GM23338 (cell line): ENCODE results near the gene RAMP1. TPM values are rescaled to one million over a fixed set of nuclear protein-coding genes. Genes with fewer than 3 reads are reported as not detected.

ENCODE experiments used
- ATAC-seq: fragments of 200-7000 bp; cut with Tn5 transposase; 3 replicates; pipeline ENCODE4 v1.9.1; 2020
- DNase-seq: peaks from one replicate; pipeline ENCODE4 v3.0.0-alpha.2; 2015; ENCODE audit warnings: low spot score
- H2AFZ ChIP-seq: fragments of 200-600 bp; sonication (generic); 2 replicates; pipeline ENCODE4 v1.8.0; 2016; ENCODE audit warnings: antibody characterized with exemption, mild to moderate bottlenecking, moderate library complexity
- H3F3A ChIP-seq: fragments of 200-600 bp; sonication (generic); replicated peaks from 2 replicates; pipeline ENCODE4 v1.8.0; 2017; ENCODE audit warnings: antibody characterized with exemption, mixed run types, low read depth
- H3K27ac ChIP-seq: fragments of 200-600 bp; sonication (generic); 2 replicates; pipeline ENCODE4 v1.6.1; 2016; ENCODE audit warnings: low read depth
- H3K27me3 ChIP-seq: fragments of 200-600 bp; sonication (generic); 2 replicates; pipeline ENCODE4 v1.8.0; 2016; ENCODE audit warnings: mild to moderate bottlenecking, mixed run types, moderate library complexity; ENCODE audit not compliant: insufficient read depth
- H3K36me3 ChIP-seq: fragments of 200-600 bp; sonication (generic); 2 replicates; pipeline ENCODE4 v1.8.0; 2016; ENCODE audit warnings: mild to moderate bottlenecking; ENCODE audit not compliant: insufficient read depth
- H3K4me1 ChIP-seq: fragments of 200-600 bp; sonication (generic); 2 replicates; pipeline ENCODE4 v1.8.0; 2016; ENCODE audit warnings: mild to moderate bottlenecking, moderate library complexity; ENCODE audit not compliant: insufficient read depth
- H3K4me2 ChIP-seq: fragments of 200-600 bp; sonication (generic); 2 replicates; pipeline ENCODE4 v1.7.1; 2017; ENCODE audit warnings: mixed run types
- H3K4me3 ChIP-seq: fragments of 200-600 bp; sonication (generic); 2 replicates; pipeline ENCODE4 v1.6.1; 2016; ENCODE audit warnings: mixed run types
- H3K79me2 ChIP-seq: fragments of 200-600 bp; sonication (generic); replicated peaks from 2 replicates; pipeline ENCODE4 v1.8.0; 2017; ENCODE audit warnings: mild to moderate bottlenecking; ENCODE audit not compliant: insufficient read depth
- H3K9me2 ChIP-seq: fragments of 200-600 bp; sonication (generic); 2 replicates; pipeline ENCODE4 v1.8.0; 2017; ENCODE audit not compliant: insufficient read depth
- H4K20me1 ChIP-seq: fragments of 200-600 bp; sonication (generic); replicated peaks from 2 replicates; pipeline ENCODE4 v1.8.0; 2017; ENCODE audit warnings: mild to moderate bottlenecking; ENCODE audit not compliant: insufficient read depth
- H3K27ac Mint-ChIP-seq: 2 replicates; pipeline ENCODE4 v1.8.0; 2020; ENCODE audit warnings: inconsistent platforms, mild to moderate bottlenecking, moderate library complexity, mixed read lengths
- H3K27me3 Mint-ChIP-seq: 3 replicates; pipeline ENCODE4 v1.8.0; 2022; ENCODE audit warnings: low read depth, mild to moderate bottlenecking, moderate library complexity, mixed read lengths, inconsistent platforms; ENCODE audit not compliant: insufficient read depth, poor library complexity
- H3K36me3 Mint-ChIP-seq: 3 replicates; pipeline ENCODE4 v1.8.0; 2021; ENCODE audit warnings: low read depth, mild to moderate bottlenecking, inconsistent platforms, moderate library complexity, mixed read lengths
- H3K4me1 Mint-ChIP-seq: 3 replicates; pipeline ENCODE4 v1.8.0; 2020; ENCODE audit warnings: mild to moderate bottlenecking, inconsistent platforms, mixed read lengths
- H3K4me3 Mint-ChIP-seq: 3 replicates; pipeline ENCODE4 v1.8.0; 2021; ENCODE audit warnings: moderate library complexity, mild to moderate bottlenecking, inconsistent platforms, mixed read lengths
- H3K9me3 Mint-ChIP-seq: 3 replicates; pipeline ENCODE4 v1.8.0; 2020; ENCODE audit warnings: moderate library complexity, mild to moderate bottlenecking, inconsistent platforms, mixed read lengths
- CREB1 ChIP-seq: fragments of 250-450 bp; sonication (Bioruptor Pico); IDR thresholded peaks from 2 replicates; pipeline ENCODE4 v1.5.0; 2020; ENCODE audit warnings: low read depth, mild to moderate bottlenecking, moderate library complexity
- CTCF ChIP-seq, 2 experiments: fragments of 200-600 bp in 1 of 2; sonication (generic) in 1 of 2; conservative IDR thresholded peaks; 2 replicates each; pipeline versions ENCODE4 v1.5.1 to v1.6.1; 2016 to 2017; ENCODE audit warnings: antibody characterized with exemption in 2 of 2, low read depth in 2 of 2, mild to moderate bottlenecking in 2 of 2, moderate library complexity in 1 of 2
- EZH2 ChIP-seq: fragments of 200-600 bp; sonication (generic); IDR thresholded peaks from one replicate; pipeline ENCODE4 v1.8.0; 2017; ENCODE audit warnings: antibody characterized with exemption, mild to moderate bottlenecking, low read depth; ENCODE audit not compliant: unreplicated experiment
- JUNB ChIP-seq: IDR thresholded peaks from one replicate; pipeline ENCODE4 v1.6.1; 2016; ENCODE audit warnings: antibody characterized with exemption; ENCODE audit not compliant: unreplicated experiment
- NANOG ChIP-seq: IDR thresholded peaks from 2 replicates; pipeline ENCODE4 v1.6.1; 2016; ENCODE audit warnings: antibody characterized with exemption, borderline replicate concordance
- POLR2AphosphoS5 ChIP-seq: IDR thresholded peaks from 2 replicates; pipeline ENCODE4 v1.6.1; 2016; ENCODE audit warnings: antibody characterized with exemption, low read depth
- REST ChIP-seq: IDR thresholded peaks from one replicate; pipeline ENCODE4 v1.6.1; 2018; ENCODE audit warnings: antibody characterized with exemption; ENCODE audit not compliant: unreplicated experiment
- STAT1 ChIP-seq: IDR thresholded peaks from one replicate; pipeline ENCODE4 v1.6.1; 2016; ENCODE audit warnings: antibody characterized with exemption; ENCODE audit not compliant: unreplicated experiment
- ZNF114 ChIP-seq: fragments of 250-450 bp; sonication (Bioruptor Pico); IDR thresholded peaks from 2 replicates; pipeline ENCODE4 v1.5.0; 2020; ENCODE audit warnings: mild to moderate bottlenecking, moderate library complexity
- ZNF331 ChIP-seq: fragments of 250-450 bp; sonication (Bioruptor Pico); IDR thresholded peaks from 2 replicates; pipeline ENCODE4 v1.5.0; 2020; ENCODE audit warnings: low read depth, mild to moderate bottlenecking, moderate library complexity
- polyA plus RNA-seq: library from polyadenylated mRNA; unstranded; fragments of >200 nt; fragmentation: Nextera tagmentation; extraction: Ambion mirVana; gene quantifications from 2 replicates; pipeline ENCODE4 v1.2.1, GENCODE V29; 2016
- total RNA-seq: library from RNA; depleted of rRNA; stranded (reverse); fragments of >200 nt; shearing (Covaris generic); gene quantifications from 2 replicates; pipeline ENCODE4 v1.2.3, GENCODE V29; 2014
- TF ChIP-seq, protein P1 (sequence below): IDR thresholded peaks from 2 replicates; pipeline ENCODE4 v1.6.1; 2016; ENCODE audit warnings: antibody characterized with exemption

The RAMP1 gene
- total and polyA plus RNA-seq, 2 experiments from 2014 or later, result 1.7 to 3.3 TPM

DNA sequence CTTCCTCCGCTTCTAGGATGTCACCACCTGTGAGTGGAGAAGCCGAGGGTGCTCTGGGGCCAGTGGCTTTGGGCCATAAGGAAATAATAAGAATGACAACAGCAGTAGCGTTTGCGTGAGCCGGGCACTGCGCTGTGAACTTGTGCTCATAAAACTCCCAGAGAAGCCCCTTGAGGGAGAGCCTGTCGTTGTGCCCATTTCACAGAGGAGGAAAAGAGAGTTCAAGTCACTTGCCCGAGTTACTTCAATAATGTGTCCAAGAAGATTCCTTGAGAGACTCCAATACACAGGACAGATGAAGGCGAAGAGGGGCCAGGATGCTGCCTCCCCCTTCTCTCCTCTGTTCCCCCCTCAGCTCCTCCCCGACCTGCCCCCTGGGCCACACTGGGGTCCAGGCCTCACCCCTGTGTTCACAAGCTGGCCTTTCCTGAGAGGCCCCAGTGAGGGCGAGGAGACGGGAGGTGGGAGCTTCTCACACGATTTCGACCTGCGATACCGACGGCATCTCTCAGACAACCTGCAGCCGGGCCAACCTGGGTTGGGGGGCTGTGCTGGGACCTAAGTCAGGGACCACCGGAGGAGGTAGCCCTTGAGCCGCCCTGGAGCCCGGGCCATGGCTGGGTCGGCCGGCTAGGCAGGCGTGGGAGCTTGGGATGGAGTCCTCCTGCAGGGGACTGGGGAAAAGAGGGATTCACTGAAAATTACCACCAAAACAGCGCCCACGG lies 53.9 kb downstream of the RAMP1 start:
- H3K79me2 ChIP-seq, result no peaks in the 10 kb centered on the region
- H3K4me1 Mint-ChIP-seq, result no peaks in the 10 kb centered on the region
- peaks cover 11% of the 10 kb centered on the region for H3K27me3 Mint-ChIP-seq
- no peak overlapping the region for H3K4me3 Mint-ChIP-seq
- no peak overlapping the region for H2AFZ ChIP-seq
- no peaks in the 10 kb centered on the region for H3K36me3 ChIP-seq
- H3K4me3 ChIP-seq, result no peak overlapping the region
- no peaks in the 10 kb centered on the region; the same call in 2 of the 3 replicates for H3K36me3 Mint-ChIP-seq
- no peaks in the 10 kb centered on the region for H3K27me3 ChIP-seq
- DNase-seq (no peak), ATAC-seq (no peak)
- no peaks in the 10 kb centered on the region for H3K4me1 ChIP-seq
- no peaks in the 10 kb centered on the region for H4K20me1 ChIP-seq
- H3K9me3 Mint-ChIP-seq, result peaks cover 4% of the 10 kb centered on the region; the same call in 2 of the 3 replicates
- H3K9me2 ChIP-seq, result no peaks in the 10 kb centered on the region
- no peak overlapping the region for H3K27ac ChIP-seq
- no peak overlapping the region for H3K4me2 ChIP-seq
- no peaks in the 10 kb centered on the region for H3F3A ChIP-seq
- TF ChIP-seq STAT1 (no peak), CTCF (conservative IDR thresholded peaks at IDR 0.05; ENCODE audit: low read depth in 2 of 2) (no peak), REST (no peak), NANOG (no peak), EZH2 (no peak), CREB1 (CRISPR knock-in tag) (no peak), ZNF114 (no peak), POLR2AphosphoS5 (no peak), JUNB (no peak), ZNF331 (CRISPR knock-in tag) (no peak)
- TF ChIP-seq, protein P1, sequence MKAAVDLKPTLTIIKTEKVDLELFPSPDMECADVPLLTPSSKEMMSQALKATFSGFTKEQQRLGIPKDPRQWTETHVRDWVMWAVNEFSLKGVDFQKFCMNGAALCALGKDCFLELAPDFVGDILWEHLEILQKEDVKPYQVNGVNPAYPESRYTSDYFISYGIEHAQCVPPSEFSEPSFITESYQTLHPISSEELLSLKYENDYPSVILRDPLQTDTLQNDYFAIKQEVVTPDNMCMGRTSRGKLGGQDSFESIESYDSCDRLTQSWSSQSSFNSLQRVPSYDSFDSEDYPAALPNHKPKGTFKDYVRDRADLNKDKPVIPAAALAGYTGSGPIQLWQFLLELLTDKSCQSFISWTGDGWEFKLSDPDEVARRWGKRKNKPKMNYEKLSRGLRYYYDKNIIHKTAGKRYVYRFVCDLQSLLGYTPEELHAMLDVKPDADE, result no peak
- no peak overlapping the region for H3K27ac Mint-ChIP-seq
